Stimulated activated CD8-positive, alpha-beta memory T cell treated with anti-CD3 and anti-CD28 coated beads, Interleukin-2, amount 100 ng/mL, for 1 hour (primary cell): Measurements from ENCODE around the gene SORBS2.

ENCODE experiments used
- DNase-seq, 2 donors: peaks; one replicate each; pipeline ENCODE4 v3.0.0-alpha.2; 2020; ENCODE audit warnings: low read depth in 2 of 2

Gene SORBS2

DNA sequence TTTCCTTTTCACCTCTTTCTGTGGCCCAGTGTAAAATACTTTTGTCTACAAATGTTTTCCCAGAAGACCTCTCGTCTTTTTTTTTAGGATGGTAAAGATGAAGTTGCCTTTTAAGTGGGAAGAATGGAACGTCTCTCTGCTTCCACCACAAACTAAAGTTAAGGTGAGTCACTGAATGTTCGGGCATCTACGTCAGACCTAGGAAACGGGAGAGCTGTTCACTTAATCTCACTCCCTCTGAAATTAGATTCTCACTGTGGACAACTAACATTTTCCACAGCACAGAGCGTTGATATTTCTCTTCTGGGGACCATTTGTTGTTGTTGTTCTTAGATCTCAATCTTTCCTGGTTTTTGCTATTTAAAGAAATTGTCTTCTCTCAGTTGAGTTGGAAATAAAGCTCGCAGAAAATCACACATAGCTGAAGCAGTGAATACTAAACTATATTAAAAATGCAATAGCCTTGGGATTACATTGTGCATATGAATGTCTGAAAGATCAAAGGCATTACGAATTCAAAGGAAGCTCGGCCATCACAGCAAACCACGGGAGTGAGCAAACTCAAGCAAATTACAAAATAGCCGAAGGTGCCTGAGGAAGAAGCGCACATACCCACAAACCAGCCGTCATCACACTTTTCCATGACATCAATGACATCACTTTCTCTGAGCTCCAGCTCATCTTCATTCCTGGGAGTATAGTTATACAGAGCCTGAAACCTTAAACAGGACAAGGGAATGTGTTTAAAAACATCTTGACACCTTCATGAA, 222.7 kb downstream of the SORBS2 start:
- DNase-seq: no peak

- DNase-seq: peak in 1 of 2 donors; percentile 44
Measured at GRCh38 chr4:185587427-185588161, 224.4 kb downstream of the SORBS2 start.

DNA sequence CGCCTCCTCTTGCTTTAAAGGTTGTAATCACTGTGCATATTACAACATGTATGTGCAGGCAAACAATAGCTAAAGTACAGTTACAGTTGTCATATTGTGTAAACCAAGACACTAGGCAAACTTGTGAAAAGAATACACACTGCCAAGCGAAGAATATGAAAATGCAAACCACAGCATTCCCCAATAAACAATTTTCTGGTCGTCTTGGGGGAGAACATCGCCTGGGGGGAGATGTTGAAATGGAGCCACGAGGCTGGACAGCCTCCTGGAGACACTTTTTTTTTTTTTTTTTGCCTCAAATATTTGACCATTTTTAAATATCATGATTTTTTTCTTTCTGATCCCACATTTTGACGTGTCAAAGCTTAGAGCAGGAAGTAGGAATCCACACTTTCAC, 225.0 kb downstream of the SORBS2 start:
- DNase-seq: no peak

DNA sequence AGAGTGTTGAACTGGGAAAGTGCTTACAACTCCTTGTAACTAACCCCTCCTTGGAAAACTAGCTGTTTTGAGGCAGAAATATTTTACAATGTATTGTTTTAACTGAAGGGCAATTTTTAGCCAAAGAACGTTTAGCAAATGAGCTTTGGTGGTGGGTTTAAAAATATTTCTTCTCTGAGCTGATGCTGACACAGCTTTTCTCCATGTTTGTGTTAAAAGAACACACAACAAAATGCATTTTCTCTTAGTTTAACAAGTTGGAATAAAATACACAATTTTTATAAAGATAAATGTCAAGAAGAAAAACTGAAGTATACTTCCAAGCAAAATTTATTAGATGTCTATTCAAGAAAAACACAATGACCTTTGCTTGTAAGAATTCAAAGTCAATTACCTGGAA, 226.8 kb downstream of the SORBS2 start:
- DNase-seq: no peak

GRCh38 chr4:185583813-185584212, 228.2 kb downstream of the SORBS2 start:
- DNase-seq: no peak

GRCh38 chr4:185582651-185583400, 229.2 kb downstream of the SORBS2 start:
- no peak for DNase-seq

- DNase-seq: no peak
Measured at GRCh38 chr4:185580699-185581098, 231.3 kb downstream of the SORBS2 start.

DNA sequence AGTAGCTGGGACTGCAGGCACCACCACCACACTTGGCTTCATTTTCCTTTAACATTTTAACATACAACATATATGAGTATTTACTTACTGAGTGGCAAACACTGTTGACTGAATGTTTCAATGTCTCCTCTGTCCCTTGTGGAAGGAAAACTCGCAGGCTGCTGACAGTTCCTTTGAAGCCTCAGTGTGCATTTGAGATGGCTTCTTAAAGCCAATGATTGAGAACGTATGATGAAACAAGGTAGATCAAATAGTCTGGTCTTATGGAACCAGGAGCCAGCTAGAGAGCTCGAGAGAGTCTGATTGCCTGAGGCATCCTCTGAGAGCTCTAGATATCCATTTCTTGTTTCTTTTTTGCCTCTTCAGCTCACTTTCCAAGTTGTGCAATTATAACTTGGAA, 233.7 kb downstream of the SORBS2 start:
- DNase-seq: no peak

- no peak for DNase-seq
Measured at GRCh38 chr4:185576962-185577950, 234.7 kb downstream of the SORBS2 start.

DNA sequence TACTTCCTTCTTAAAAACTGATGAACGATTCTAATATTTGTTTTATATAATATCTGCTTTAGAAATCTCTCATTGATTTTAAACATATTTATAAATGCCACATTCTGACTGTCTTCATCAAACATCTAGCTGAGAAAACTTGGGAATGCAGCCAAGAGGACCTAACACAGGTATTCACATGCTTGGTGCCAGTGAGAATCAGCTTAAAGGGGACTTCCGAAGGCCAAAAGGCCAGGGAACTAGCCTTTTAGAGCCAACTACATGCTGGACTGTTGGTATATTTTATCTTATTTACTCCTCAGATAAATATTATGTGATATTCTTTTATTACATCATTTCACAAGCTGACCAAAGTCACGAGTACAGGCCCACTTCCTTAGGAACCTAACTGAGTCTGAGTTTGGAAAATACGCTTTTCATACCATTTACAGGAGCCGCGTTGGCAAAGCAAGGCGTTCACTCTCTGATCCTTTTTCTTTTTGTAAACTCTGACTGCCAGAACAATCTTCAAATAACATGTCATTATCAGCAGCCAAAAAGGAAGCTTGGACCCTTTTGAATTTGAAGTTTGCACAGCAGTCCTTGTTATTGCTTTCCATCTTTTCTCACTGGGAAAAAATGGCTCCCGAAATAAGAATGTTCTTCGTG, 235.6 kb downstream of the SORBS2 start:
- no peak for DNase-seq

DNA sequence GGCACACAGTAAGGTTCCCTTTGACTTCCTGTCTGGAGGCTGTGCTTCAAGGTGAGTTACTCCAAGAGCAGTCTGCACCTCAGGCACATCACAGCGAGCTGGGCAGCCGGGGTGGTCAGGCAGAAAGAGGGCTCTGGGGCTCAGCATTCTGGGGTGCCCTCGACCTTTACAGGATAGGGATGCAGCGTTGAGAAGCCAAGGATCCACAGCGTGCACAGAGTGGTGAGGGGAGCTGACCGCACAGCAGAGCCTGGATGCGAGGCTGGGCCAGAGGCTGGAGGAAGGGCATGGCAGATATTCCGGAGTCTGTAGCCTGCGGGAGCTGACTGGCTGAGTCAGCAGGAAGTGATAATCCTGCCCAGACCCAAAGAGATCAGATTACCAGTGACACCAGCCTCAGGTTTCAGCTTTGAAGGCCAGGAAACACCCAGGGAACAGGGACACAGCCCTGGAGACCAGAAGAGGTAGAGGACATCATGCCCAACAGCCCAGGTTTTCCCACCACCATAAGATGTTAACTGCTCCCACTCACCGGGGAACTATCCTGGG, 238.3 kb downstream of the SORBS2 start:
- DNase-seq: no peak

- no peak for DNase-seq
Measured at GRCh38 chr4:185570727-185571126, 241.3 kb downstream of the SORBS2 start.

DNA sequence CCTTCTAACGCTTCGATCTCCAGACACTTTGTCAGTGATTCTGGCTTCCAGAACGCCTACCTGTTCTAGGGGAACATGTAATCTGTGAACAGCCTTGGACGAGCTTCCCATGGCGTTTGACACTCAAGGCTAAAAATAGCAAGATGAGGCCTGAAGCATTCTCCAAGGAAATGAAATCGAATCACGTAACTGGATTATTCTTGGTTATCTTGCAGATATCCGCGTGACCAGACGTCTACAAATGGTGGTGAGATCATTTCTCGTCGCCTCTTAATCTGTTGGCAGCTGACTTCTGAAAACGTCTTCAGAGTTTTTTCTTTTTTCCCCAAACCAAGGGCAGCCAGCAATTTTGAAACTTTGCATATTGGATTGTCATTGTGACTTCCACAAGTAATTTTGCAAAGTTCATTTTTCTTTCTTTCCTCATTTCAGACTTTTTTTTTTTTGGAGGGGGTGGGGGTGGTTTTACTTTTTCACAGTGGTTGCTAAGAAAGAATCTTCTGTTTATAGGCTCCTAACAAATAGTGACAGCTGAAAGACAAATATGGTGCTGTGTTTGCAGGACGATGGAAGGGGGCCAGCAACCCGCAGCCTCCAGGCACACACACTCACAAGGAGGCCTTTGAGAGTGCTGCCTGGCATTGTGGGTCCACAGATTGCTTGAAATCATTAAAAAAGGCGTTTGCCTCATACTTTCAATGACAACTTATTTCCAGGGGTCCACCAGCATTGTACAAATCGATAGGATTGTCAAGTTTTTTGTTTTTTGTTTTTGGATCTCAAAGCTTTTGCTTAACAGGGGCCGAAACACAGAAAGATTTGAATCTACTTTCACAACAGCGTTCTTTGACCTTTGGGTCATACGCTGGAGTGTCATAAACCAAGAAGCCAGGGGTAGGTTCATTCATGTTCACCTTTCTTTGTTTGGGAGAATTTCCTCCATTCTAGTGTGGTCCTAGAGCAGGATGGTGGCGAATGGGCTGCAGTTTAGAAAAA, 244.3 kb downstream of the SORBS2 start:
- DNase-seq: no peak

DNA sequence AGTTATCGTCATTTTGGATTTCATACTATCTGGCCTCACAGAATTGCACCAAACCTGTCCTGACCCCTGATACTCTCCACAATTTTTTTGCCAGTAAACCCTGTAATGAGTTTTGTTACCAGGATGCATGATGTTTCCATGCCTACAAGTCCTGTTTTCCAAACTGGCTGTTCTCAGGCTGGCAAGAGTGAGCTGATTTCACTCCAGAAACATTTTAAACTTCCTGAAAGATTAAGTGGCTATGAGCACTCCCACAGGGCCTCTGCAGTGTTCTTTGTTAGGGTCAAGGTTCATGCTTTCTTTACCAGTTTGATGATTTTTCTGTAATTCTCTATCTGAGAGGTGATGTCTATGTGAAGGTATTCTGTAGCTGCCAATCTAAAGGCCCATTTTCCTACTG, 245.0 kb downstream of the SORBS2 start:
- DNase-seq: no peak

GRCh38 chr4:185566425-185566824, 245.6 kb downstream of the SORBS2 start:
- DNase-seq: no peak

GRCh38 chr4:185565696-185566095, 246.3 kb downstream of the SORBS2 start:
- no peak for DNase-seq

- no peak for DNase-seq
Measured at GRCh38 chr4:185564349-185564748, 247.6 kb downstream of the SORBS2 start.

DNA sequence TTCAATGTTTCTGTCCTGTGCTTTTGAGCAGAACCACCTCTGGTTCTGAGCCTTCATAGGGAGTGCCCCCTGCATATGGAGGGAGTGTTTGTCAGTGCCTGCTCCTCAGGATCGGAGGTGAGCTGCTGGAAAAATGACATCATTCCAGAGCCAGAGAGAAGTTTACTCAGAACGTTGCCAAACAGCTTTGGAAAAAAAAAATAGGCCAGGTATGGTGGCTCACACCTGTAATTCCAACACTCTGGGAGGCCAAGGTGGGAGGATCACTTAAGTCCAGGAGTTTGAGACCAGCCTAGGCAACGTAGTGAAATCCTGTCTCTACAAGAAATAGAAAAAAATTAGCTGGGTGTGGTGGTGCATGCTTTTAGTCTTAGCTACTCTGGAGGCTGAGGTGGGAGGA, 249.5 kb downstream of the SORBS2 start:
- DNase-seq: no peak

GRCh38 chr4:185560316-185560715, 251.7 kb downstream of the SORBS2 start:
- DNase-seq: no peak
